ENCODE data around the gene FOXP1.
A peak's percentile ranks its signal among the peaks of the same experiment; 100 is the strongest.

FOXP1 gene

DNA sequence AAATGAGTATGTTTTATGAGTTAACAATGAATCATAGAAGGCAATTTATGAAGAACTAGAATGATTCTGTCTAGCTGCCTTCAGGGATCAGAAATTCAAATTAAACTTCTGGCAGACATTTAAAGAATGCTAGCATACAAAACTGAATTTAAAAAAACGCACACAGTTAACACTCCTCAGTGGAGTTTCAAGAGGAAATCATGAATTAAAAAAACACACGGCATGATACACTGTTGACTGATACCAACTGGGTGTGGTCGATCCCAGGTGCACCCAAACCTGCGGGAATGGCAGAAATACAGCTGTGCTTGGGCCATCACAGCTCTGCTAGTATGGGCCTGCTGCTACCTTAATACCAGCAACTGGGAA, 526.0 kb downstream of the FOXP1 start:
- peak overlapping the region; percentile 37; the same call in 1 of the 2 replicates for H3K9ac ChIP-seq (ENCODE audit: low read length)
- no peak for TF ChIP-seq EZH2phosphoT487 (IDR thresholded peaks at IDR 0.05; ENCODE audit: low read depth)
- TF ChIP-seq, protein P1, sequence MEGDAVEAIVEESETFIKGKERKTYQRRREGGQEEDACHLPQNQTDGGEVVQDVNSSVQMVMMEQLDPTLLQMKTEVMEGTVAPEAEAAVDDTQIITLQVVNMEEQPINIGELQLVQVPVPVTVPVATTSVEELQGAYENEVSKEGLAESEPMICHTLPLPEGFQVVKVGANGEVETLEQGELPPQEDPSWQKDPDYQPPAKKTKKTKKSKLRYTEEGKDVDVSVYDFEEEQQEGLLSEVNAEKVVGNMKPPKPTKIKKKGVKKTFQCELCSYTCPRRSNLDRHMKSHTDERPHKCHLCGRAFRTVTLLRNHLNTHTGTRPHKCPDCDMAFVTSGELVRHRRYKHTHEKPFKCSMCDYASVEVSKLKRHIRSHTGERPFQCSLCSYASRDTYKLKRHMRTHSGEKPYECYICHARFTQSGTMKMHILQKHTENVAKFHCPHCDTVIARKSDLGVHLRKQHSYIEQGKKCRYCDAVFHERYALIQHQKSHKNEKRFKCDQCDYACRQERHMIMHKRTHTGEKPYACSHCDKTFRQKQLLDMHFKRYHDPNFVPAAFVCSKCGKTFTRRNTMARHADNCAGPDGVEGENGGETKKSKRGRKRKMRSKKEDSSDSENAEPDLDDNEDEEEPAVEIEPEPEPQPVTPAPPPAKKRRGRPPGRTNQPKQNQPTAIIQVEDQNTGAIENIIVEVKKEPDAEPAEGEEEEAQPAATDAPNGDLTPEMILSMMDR (IDR thresholded peaks at IDR 0.05; ENCODE audit: low read depth, low read length) = no peak
- H3K36me3 ChIP-seq (replicated peaks; ENCODE audit: low read depth, low read length) = peaks cover 41% of the 10 kb centered on the region
- peaks cover 99% of the 10 kb centered on the region for H3K4me1 ChIP-seq (ENCODE audit: low read length)
- peaks cover 100% of the 10 kb centered on the region for H3K79me2 ChIP-seq (ENCODE audit: low read length)
- H3K27me3 ChIP-seq (ENCODE audit: low read depth, low read length) = no peaks in the 10 kb centered on the region
- no peak overlapping the region for H2AFZ ChIP-seq (ENCODE audit: low read depth, low read length)
- peaks cover 99% of the 10 kb centered on the region for H4K20me1 ChIP-seq (ENCODE audit: insufficient read depth, low read length)
- H3K9me3 ChIP-seq (ENCODE audit: insufficient read depth, low read length) = no peaks in the 10 kb centered on the region
- peak overlapping the region; percentile 89 for H3K4me2 ChIP-seq (ENCODE audit: low read length)
- H3K27ac ChIP-seq (ENCODE audit: low read length) = peak overlapping the region; percentile 43
- H3K4me3 ChIP-seq (ENCODE audit: low read length) = peak overlapping the region; percentile 55

DNA sequence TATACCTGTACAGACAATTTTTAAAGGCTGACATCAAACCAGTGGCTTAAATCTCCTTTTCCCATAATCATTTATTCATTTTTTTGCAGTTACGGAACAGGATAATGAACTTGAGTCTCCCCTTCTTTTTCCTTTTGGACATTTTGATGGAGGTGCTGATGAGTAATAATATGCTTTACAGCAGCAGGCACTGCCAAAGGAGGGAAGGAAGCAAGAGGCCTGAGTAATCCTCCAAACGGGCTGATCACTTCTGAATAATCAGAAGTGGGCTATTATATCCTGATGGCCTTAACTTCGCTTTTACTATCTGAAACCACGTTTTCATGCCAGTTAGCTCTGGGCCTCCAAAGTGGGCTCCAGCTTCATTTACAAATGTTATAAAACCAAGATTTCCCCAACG, 527.2 kb downstream of the FOXP1 start:
- TF ChIP-seq EZH2phosphoT487 (IDR thresholded peaks at IDR 0.05; ENCODE audit: low read depth) = no peak
- TF ChIP-seq, protein P1 (IDR thresholded peaks at IDR 0.05; ENCODE audit: low read depth, low read length) = no peak
- Histone ChIP-seq H3K9me3 (ENCODE audit: insufficient read depth, low read length) (no peaks in the 10 kb centered on the region), H3K27me3 (ENCODE audit: low read depth, low read length) (no peaks in the 10 kb centered on the region), H3K9ac (ENCODE audit: low read length) (no peak overlapping the region), H3K4me3 (ENCODE audit: low read length) (no peak overlapping the region), H3K79me2 (ENCODE audit: low read length) (peaks cover 100% of the 10 kb centered on the region), H4K20me1 (ENCODE audit: insufficient read depth, low read length) (peaks cover 99% of the 10 kb centered on the region), H3K36me3 (replicated peaks; ENCODE audit: low read depth, low read length) (peaks cover 47% of the 10 kb centered on the region), H3K4me1 (ENCODE audit: low read length) (peaks cover 99% of the 10 kb centered on the region), H3K4me2 (ENCODE audit: low read length) (peak overlapping the region; percentile 42), H2AFZ (ENCODE audit: low read depth, low read length) (no peak overlapping the region), H3K27ac (ENCODE audit: low read length) (no peak overlapping the region)

DNA sequence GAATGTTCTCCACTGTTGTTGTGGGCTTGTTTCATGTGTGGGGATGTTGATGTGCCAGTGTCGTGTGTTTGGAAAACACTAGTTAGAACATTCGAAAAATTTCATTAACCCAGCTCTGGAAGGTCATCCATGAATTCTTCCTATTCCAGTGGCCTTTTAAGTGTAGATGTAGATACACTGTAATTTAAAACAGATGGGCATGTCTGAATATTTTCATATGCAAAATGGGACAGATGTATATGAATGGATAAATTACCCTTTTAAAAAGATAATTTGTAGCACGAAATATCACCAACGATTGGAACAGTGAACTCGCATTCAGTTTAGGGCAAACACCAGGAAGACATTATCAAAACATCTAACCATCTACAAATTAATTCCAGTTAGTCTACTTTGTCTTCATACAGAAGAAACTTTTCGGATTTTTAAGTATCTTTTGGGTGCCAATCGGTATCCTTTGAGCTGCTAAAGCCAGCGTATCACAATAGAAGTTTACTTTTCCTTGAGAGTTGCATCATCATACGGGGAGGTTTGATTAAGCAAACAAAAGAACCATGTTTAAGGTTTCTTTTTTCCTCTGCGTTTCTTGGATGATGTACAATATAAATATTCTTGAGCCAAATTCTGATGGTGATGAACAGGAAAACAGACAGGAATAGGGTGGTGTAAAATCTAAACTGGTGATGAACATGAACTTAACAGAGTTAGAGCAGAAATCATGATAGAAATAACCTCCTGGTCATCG, 528.1 kb downstream of the FOXP1 start:
- Histone ChIP-seq H3K79me2 (ENCODE audit: low read length) (peaks cover 100% of the 10 kb centered on the region), H3K4me1 (ENCODE audit: low read length) (peaks cover 99% of the 10 kb centered on the region), H3K9ac (ENCODE audit: low read length) (no peak overlapping the region), H3K4me3 (ENCODE audit: low read length) (no peak overlapping the region), H3K4me2 (ENCODE audit: low read length) (peak overlapping the region; percentile 2; the same call in 1 of the 2 replicates), H3K36me3 (replicated peaks; ENCODE audit: low read depth, low read length) (peaks cover 49% of the 10 kb centered on the region), H3K27me3 (ENCODE audit: low read depth, low read length) (no peaks in the 10 kb centered on the region), H3K27ac (ENCODE audit: low read length) (no peak overlapping the region), H4K20me1 (ENCODE audit: insufficient read depth, low read length) (peaks cover 99% of the 10 kb centered on the region), H3K9me3 (ENCODE audit: insufficient read depth, low read length) (no peaks in the 10 kb centered on the region), H2AFZ (ENCODE audit: low read depth, low read length) (no peak overlapping the region)
- TF ChIP-seq, protein P1 (IDR thresholded peaks at IDR 0.05; ENCODE audit: low read depth, low read length) = no peak
- no peak for TF ChIP-seq EZH2phosphoT487 (IDR thresholded peaks at IDR 0.05; ENCODE audit: low read depth)

DNA sequence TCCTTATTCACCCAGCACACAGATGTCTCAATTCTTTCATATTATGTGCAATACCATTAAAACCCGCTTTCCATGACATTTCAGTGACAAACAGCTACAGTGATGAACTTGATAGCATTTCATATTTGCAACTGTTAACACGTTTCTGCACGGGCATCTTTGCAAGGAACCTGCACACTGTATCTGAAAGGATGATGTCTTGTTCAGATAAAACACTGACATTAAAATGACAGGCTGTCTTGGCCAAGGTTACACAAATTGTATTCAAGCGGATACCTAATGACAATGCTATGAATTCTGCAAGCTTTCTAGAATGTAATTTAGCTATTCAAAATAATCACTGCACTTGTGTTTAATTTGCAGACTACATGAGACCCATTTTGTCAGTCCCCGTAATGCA, 529.2 kb downstream of the FOXP1 start:
- no peaks in the 10 kb centered on the region for H3K9me3 ChIP-seq (ENCODE audit: insufficient read depth, low read length)
- H3K9ac ChIP-seq (ENCODE audit: low read length) = no peak overlapping the region
- peak overlapping the region; percentile 6 for H3K4me2 ChIP-seq (ENCODE audit: low read length)
- no peak for TF ChIP-seq EZH2phosphoT487 (IDR thresholded peaks at IDR 0.05; ENCODE audit: low read depth)
- TF ChIP-seq, protein P1 (IDR thresholded peaks at IDR 0.05; ENCODE audit: low read depth, low read length) = no peak
- H3K36me3 ChIP-seq (replicated peaks; ENCODE audit: low read depth, low read length) = peaks cover 59% of the 10 kb centered on the region
- H3K4me3 ChIP-seq (ENCODE audit: low read length) = no peak overlapping the region
- peaks cover 99% of the 10 kb centered on the region for H3K4me1 ChIP-seq (ENCODE audit: low read length)
- H3K79me2 ChIP-seq (ENCODE audit: low read length) = peaks cover 100% of the 10 kb centered on the region
- H2AFZ ChIP-seq (ENCODE audit: low read depth, low read length) = no peak overlapping the region
- no peak overlapping the region for H3K27ac ChIP-seq (ENCODE audit: low read length)
- H3K27me3 ChIP-seq (ENCODE audit: low read depth, low read length) = no peaks in the 10 kb centered on the region
- H4K20me1 ChIP-seq (ENCODE audit: insufficient read depth, low read length) = peaks cover 99% of the 10 kb centered on the region

Data from OCI-LY3 (cell line).